Progenitor cell of endocrine pancreas (in vitro differentiated cells): Measurements from ENCODE around the gene CFTR. TPM values are rescaled to one million over a fixed set of nuclear protein-coding genes. Genes with fewer than 3 reads are reported as not detected.

Experiments used
- DNase-seq: peaks from one replicate; pipeline ENCODE4 v3.0.0; 2021; ENCODE audit warnings: low spot score; ENCODE audit not compliant: unreplicated experiment
- H3K27ac Mint-ChIP-seq: 2 replicates; pipeline ENCODE4 v1.8.0; 2021; ENCODE audit warnings: mild to moderate bottlenecking, moderate library complexity, mixed read lengths
- H3K27me3 Mint-ChIP-seq: 2 replicates; pipeline ENCODE4 v1.8.0; 2021; ENCODE audit warnings: mixed read lengths
- H3K36me3 Mint-ChIP-seq: 2 replicates; pipeline ENCODE4 v1.8.0; 2022; ENCODE audit warnings: mixed read lengths; ENCODE audit not compliant: insufficient read depth
- H3K4me1 Mint-ChIP-seq: 2 replicates; pipeline ENCODE4 v1.8.0; 2021; ENCODE audit warnings: low read depth, mixed read lengths
- H3K4me3 Mint-ChIP-seq: 2 replicates; pipeline ENCODE4 v1.8.0; 2021; ENCODE audit warnings: low read depth, mild to moderate bottlenecking, moderate library complexity, mixed read lengths
- H3K9me3 Mint-ChIP-seq: 2 replicates; pipeline ENCODE4 v1.8.0; 2021; ENCODE audit warnings: low read depth, mixed read lengths
- CTCF ChIP-seq: fragments of 200-600 bp; sonication (generic); IDR thresholded peaks from one replicate; pipeline ENCODE4 v1.5.0; 2021; ENCODE audit warnings: antibody characterized with exemption, mild to moderate bottlenecking; ENCODE audit not compliant: unreplicated experiment
- total RNA-seq: library from RNA; stranded (reverse); gene quantifications from 2 replicates; pipeline ENCODE4 v1.2.1, GENCODE V29; 2021

Gene CFTR
- total RNA-seq, 1 donor from 2014 or later = 6.6 TPM

GRCh38 chr7:117666031-117666430 lies 186.2 kb downstream of the CFTR start:
- no peak for TF ChIP-seq CTCF
- Mint-ChIP-seq H3K27me3 (peaks cover 6% of the 10 kb centered on the region), H3K9me3 (peaks cover 7% of the 10 kb centered on the region), H3K4me3 (no peak overlapping the region), H3K4me1 (peaks cover 6% of the 10 kb centered on the region), H3K27ac (no peak overlapping the region), H3K36me3 (no peaks in the 10 kb centered on the region)
- DNase-seq = no peak

- Mint-ChIP-seq H3K4me1 (peaks cover 6% of the 10 kb centered on the region), H3K27ac (no peak overlapping the region), H3K36me3 (no peaks in the 10 kb centered on the region), H3K4me3 (no peak overlapping the region), H3K9me3 (peaks cover 7% of the 10 kb centered on the region), H3K27me3 (peaks cover 6% of the 10 kb centered on the region)
- TF ChIP-seq CTCF = no peak
- DNase-seq = no peak
Observed at GRCh38 chr7:117666689-117667088, 186.9 kb downstream of the CFTR start.

- DNase-seq = no peak
- Mint-ChIP-seq H3K27me3 (peaks cover 6% of the 10 kb centered on the region), H3K36me3 (no peaks in the 10 kb centered on the region), H3K4me1 (peaks cover 12% of the 10 kb centered on the region), H3K27ac (no peak overlapping the region), H3K4me3 (no peak overlapping the region), H3K9me3 (peaks cover 3% of the 10 kb centered on the region)
- TF ChIP-seq CTCF = no peak
Observed at GRCh38 chr7:117667456-117667855, 187.6 kb downstream of the CFTR start.

GRCh38 chr7:117669818-117670217 lies 190.0 kb downstream of the CFTR start:
- DNase-seq = no peak
- Mint-ChIP-seq H3K4me1 (peaks cover 26% of the 10 kb centered on the region), H3K36me3 (no peaks in the 10 kb centered on the region), H3K27me3 (peaks cover 6% of the 10 kb centered on the region), H3K27ac (no peak overlapping the region), H3K9me3 (no peaks in the 10 kb centered on the region), H3K4me3 (no peak overlapping the region)
- TF ChIP-seq CTCF = peak; percentile 23

- TF ChIP-seq CTCF = no peak
- Mint-ChIP-seq H3K4me3 (no peak overlapping the region), H3K4me1 (peaks cover 37% of the 10 kb centered on the region), H3K36me3 (no peaks in the 10 kb centered on the region), H3K9me3 (no peaks in the 10 kb centered on the region), H3K27ac (peak overlapping the region; percentile 82), H3K27me3 (peaks cover 5% of the 10 kb centered on the region)
- DNase-seq = no peak
Observed at GRCh38 chr7:117672453-117672852, 192.6 kb downstream of the CFTR start.
